Fibroblast of lung (primary cell): ENCODE data around the gene CDC34. TPM values are rescaled to one million over a fixed set of nuclear protein-coding genes. Genes with fewer than 3 reads are reported as not detected.
A peak's percentile ranks its signal among the peaks of the same experiment; 100 is the strongest.

Source experiments
- DNase-seq, 2 donors: peaks; one replicate each; pipeline versions ENCODE4 v3.0.0 to v3.0.0-alpha.2; 2010; ENCODE audit warnings: low read depth in 2 of 2
- H2AFZ ChIP-seq: 2 replicates; pipeline ENCODE4 v1.5.1; 2012; ENCODE audit warnings: low read length, control low read depth, inconsistent platforms
- H3K27ac ChIP-seq: 2 replicates; pipeline ENCODE4 v1.5.1; 2011; ENCODE audit warnings: low read length, control low read depth; ENCODE audit not compliant: insufficient read depth
- H3K27me3 ChIP-seq: 2 replicates; pipeline ENCODE4 v1.5.1; 2011; ENCODE audit warnings: mild to moderate bottlenecking, low read length; ENCODE audit not compliant: control insufficient read depth, insufficient read depth
- H3K36me3 ChIP-seq: 2 replicates; pipeline ENCODE4 v1.5.1; 2011; ENCODE audit warnings: low read length; ENCODE audit not compliant: control insufficient read depth, insufficient read depth
- H3K4me1 ChIP-seq: 2 replicates; pipeline ENCODE4 v1.5.1; 2011; ENCODE audit warnings: low read length; ENCODE audit not compliant: control insufficient read depth, insufficient read depth; ENCODE audit errors: extremely low read depth
- H3K4me2 ChIP-seq: 2 replicates; pipeline ENCODE4 v1.5.1; 2011; ENCODE audit warnings: low read length, control low read depth; ENCODE audit not compliant: insufficient read depth; ENCODE audit errors: extremely low read depth
- H3K4me3 ChIP-seq, 4 experiments: fragments of 200-600 bp in 1 of 4; sonication (generic) in 1 of 4; replicated peaks in 1 of 4; 2 replicates each; pipeline ENCODE4 v1.5.1; 2011 to 2016; ENCODE audit warnings: low read length in 4 of 4, low read depth in 3 of 4, mild to moderate bottlenecking in 3 of 4, control low read depth in 2 of 4, inconsistent platforms in 1 of 4, mixed read lengths in 1 of 4; ENCODE audit not compliant: insufficient read depth in 1 of 4; ENCODE audit errors: control extremely low read depth in 1 of 4
- H3K79me2 ChIP-seq: 2 replicates; pipeline ENCODE4 v1.5.1; 2012; ENCODE audit warnings: mild to moderate bottlenecking, low read length, inconsistent platforms; ENCODE audit not compliant: control insufficient read depth, insufficient read depth
- H3K9ac ChIP-seq: 2 replicates; pipeline ENCODE4 v1.5.1; 2011; ENCODE audit warnings: mild to moderate bottlenecking, low read length, control low read depth; ENCODE audit not compliant: insufficient read depth
- H3K9me3 ChIP-seq: 2 replicates; pipeline ENCODE4 v1.5.1; 2012; ENCODE audit warnings: low read depth, low read length; ENCODE audit not compliant: control insufficient read depth, insufficient read depth
- H4K20me1 ChIP-seq: 2 replicates; pipeline ENCODE4 v1.5.1; 2011; ENCODE audit warnings: low read length; ENCODE audit not compliant: control insufficient read depth, insufficient read depth; ENCODE audit errors: extremely low read depth
- EZH2 ChIP-seq: IDR thresholded peaks from 2 replicates; pipeline ENCODE4 v1.5.1; 2012; ENCODE audit warnings: low read length, control low read depth, mild to moderate bottlenecking; ENCODE audit errors: missing control alignments
- polyA plus RNA-seq, 2 donors: library from polyadenylated mRNA; depleted of rRNA in 1 of 2; stranded (reverse) in 1 of 2; unstranded in 1 of 2; fragments of >200 nt; gene quantifications; 2 replicates each; pipeline ENCODE4 v1.2.1, GENCODE V29; 2011 to 2012; ENCODE audit warnings: missing spikeins in 1 of 2
- total RNA-seq: library from RNA; depleted of rRNA; stranded (reverse); fragments of >200 nt; gene quantifications from 2 replicates; pipeline ENCODE4 v1.2.1, GENCODE V29; 2014
- TF ChIP-seq, protein P1 (sequence below), 2 donors: IDR thresholded peaks in 1 of 2; conservative IDR thresholded peaks in 1 of 2; 1 replicate in 1 of 2; 2 replicates in 1 of 2; pipeline ENCODE4 v1.5.1; 2011 to 2012; ENCODE audit warnings: low read length in 2 of 2, control low read depth in 1 of 2, inconsistent platforms in 1 of 2, low read depth in 1 of 2, mild to moderate bottlenecking in 1 of 2

CDC34 gene
- total and polyA plus RNA-seq, 2 donors (not counting 1 experiment from before 2014, with no cell fraction given) = 23.3 to 72.5 TPM

DNA sequence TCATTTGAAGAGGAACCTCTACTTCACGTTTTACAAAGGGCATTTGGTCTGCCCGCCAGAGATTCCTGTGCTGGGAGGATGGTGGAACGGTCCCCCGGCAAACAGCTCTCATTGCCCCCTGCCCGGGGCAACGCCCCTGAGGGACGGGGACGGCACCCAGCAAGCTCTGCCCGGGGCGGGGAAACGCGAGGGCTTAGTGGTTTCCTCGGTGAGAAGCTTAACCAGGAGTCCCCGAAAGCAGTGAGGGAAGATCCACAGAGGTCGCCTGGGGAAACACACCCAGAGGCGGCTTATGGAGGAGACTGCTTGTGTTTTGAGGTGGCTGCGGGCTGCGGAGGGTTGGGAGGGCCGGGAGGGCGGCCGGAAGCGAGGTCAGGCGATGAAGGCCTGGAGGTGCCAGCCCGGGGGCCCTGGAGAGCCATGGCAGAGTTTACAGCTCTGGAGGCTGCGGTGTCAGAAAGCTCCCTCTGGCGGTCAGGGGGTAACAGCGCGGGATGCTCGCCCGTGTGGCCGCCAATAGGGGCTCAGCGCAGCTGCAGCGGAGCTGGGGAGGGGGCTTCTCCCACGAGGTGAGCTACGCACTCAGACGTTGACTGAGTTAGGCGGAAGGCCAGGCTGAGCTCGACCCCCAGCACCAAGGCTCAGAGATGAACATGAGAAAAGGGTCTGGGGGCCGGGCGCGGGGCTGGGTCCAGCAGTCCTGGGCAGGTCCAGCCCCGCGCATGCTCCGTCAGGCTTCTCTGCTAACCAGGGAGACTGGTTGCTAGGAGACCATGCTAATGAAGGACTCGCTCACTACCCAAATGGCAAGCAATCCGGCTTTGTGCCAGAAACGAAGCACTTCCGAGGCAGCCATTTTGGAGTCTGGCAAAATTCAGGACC, 24.9 kb upstream of the CDC34 start:
- peaks cover 8% of the 10 kb centered on the region for H3K79me2 ChIP-seq
- H3K4me2 ChIP-seq = peak overlapping the region; percentile 83
- no peaks in the 10 kb centered on the region for H3K27me3 ChIP-seq
- peaks cover 7% of the 10 kb centered on the region for H3K4me1 ChIP-seq
- H3K36me3 ChIP-seq = no peaks in the 10 kb centered on the region
- H3K4me3 ChIP-seq = peak overlapping the region; percentile 85 to 99 (median 92)
- peak overlapping the region; percentile 98 for H3K27ac ChIP-seq
- no peaks in the 10 kb centered on the region for H4K20me1 ChIP-seq
- H2AFZ ChIP-seq = peak overlapping the region; percentile 94
- peak overlapping the region; percentile 98 for H3K9ac ChIP-seq
- peak; percentile 100 for DNase-seq
- TF ChIP-seq, protein P1, sequence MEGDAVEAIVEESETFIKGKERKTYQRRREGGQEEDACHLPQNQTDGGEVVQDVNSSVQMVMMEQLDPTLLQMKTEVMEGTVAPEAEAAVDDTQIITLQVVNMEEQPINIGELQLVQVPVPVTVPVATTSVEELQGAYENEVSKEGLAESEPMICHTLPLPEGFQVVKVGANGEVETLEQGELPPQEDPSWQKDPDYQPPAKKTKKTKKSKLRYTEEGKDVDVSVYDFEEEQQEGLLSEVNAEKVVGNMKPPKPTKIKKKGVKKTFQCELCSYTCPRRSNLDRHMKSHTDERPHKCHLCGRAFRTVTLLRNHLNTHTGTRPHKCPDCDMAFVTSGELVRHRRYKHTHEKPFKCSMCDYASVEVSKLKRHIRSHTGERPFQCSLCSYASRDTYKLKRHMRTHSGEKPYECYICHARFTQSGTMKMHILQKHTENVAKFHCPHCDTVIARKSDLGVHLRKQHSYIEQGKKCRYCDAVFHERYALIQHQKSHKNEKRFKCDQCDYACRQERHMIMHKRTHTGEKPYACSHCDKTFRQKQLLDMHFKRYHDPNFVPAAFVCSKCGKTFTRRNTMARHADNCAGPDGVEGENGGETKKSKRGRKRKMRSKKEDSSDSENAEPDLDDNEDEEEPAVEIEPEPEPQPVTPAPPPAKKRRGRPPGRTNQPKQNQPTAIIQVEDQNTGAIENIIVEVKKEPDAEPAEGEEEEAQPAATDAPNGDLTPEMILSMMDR (conservative IDR thresholded peaks at IDR 0.05 in 1 of 2, IDR thresholded peaks at IDR 0.05 in 1 of 2; ENCODE audit: low read depth in 1 of 2, low read length in 2 of 2) = peak; percentile 83 to 89
- no peak for TF ChIP-seq EZH2
- no peaks in the 10 kb centered on the region for H3K9me3 ChIP-seq

- peak within 1 kb of the TSS; percentile 98 for H3K27ac ChIP-seq
- H4K20me1 ChIP-seq = no peaks in the 10 kb centered on the region
- H3K27me3 ChIP-seq = no peaks in the 10 kb centered on the region
- H3K4me3 ChIP-seq = peak within 1 kb of the TSS; percentile 85 to 99 (median 92)
- H3K4me2 ChIP-seq = peak within 1 kb of the TSS; percentile 94
- DNase-seq = peak; percentile 63 to 65
- TF ChIP-seq, protein P1 (conservative IDR thresholded peaks at IDR 0.05 in 1 of 2, IDR thresholded peaks at IDR 0.05 in 1 of 2; ENCODE audit: low read depth in 1 of 2, low read length in 2 of 2) = no peak
- no peak for TF ChIP-seq EZH2
- peak within 1 kb of the TSS; percentile 98 for H3K9ac ChIP-seq
- H2AFZ ChIP-seq = peak within 1 kb of the TSS; percentile 94
- no peaks in the 10 kb centered on the region for H3K9me3 ChIP-seq
- H3K36me3 ChIP-seq = no peaks in the 10 kb centered on the region
- H3K4me1 ChIP-seq = peaks cover 7% of the 10 kb centered on the region
- peaks cover 8% of the 10 kb centered on the region for H3K79me2 ChIP-seq
Measured at GRCh38 chr19:507286-508203, 24.0 kb upstream of the CDC34 start, which contains the start of gene TPGS1. Gene TPGS1 (plus strand): TSS chr19:507497. CDS start chr19:507507, 10 bp downstream.
